Muscle layer of colon (tissue), 2 donors: ENCODE results near the gene VEGFC.

ENCODE experiments used
- H3K27ac ChIP-seq: one replicate; pipeline ENCODE4 v1.7.0; 2013; ENCODE audit warnings: low read depth, mild to moderate bottlenecking, low read length, moderate library complexity
- H3K27me3 ChIP-seq, 2 donors: one replicate each; pipeline ENCODE4 v1.7.0; 2013; ENCODE audit warnings: low read length in 2 of 2, mild to moderate bottlenecking in 2 of 2; ENCODE audit not compliant: insufficient read depth in 2 of 2, control insufficient read depth in 1 of 2
- H3K36me3 ChIP-seq: one replicate; pipeline ENCODE4 v1.7.0; 2013; ENCODE audit warnings: mild to moderate bottlenecking, low read length; ENCODE audit not compliant: insufficient read depth
- H3K4me1 ChIP-seq: one replicate; pipeline ENCODE4 v1.7.0; 2013; ENCODE audit warnings: mild to moderate bottlenecking, low read length; ENCODE audit not compliant: insufficient read depth
- H3K4me3 ChIP-seq, 2 donors: one replicate each; pipeline ENCODE4 v1.7.0; 2013; ENCODE audit warnings: low read length in 2 of 2, low read depth in 1 of 2, mild to moderate bottlenecking in 1 of 2, moderate library complexity in 1 of 2
- H3K9ac ChIP-seq: one replicate; pipeline ENCODE4 v1.7.0; 2013; ENCODE audit warnings: low read length
- H3K9me3 ChIP-seq: one replicate; pipeline ENCODE4 v1.7.0; 2013; ENCODE audit warnings: mild to moderate bottlenecking, low read length
- donor health status: abdominal sarcoma.
- donor health status: Adenocarcinoma of cecum.

The VEGFC gene

GRCh38 chr4:176758323-176758722, 34.4 kb downstream of the VEGFC start:
- H3K27me3 ChIP-seq, result no peaks in the 10 kb centered on the region
- H3K36me3 ChIP-seq, result no peaks in the 10 kb centered on the region
- no peak overlapping the region for H3K9ac ChIP-seq
- no peaks in the 10 kb centered on the region for H3K4me1 ChIP-seq
- no peak overlapping the region for H3K27ac ChIP-seq
- no peaks in the 10 kb centered on the region for H3K9me3 ChIP-seq
- no peak overlapping the region for H3K4me3 ChIP-seq

GRCh38 chr4:176755613-176756012, 37.1 kb downstream of the VEGFC start:
- H3K9ac ChIP-seq, result no peak overlapping the region
- no peak overlapping the region for H3K4me3 ChIP-seq
- no peaks in the 10 kb centered on the region for H3K4me1 ChIP-seq
- H3K27me3 ChIP-seq, result no peaks in the 10 kb centered on the region
- H3K9me3 ChIP-seq, result no peaks in the 10 kb centered on the region
- no peaks in the 10 kb centered on the region for H3K36me3 ChIP-seq
- no peak overlapping the region for H3K27ac ChIP-seq

DNA sequence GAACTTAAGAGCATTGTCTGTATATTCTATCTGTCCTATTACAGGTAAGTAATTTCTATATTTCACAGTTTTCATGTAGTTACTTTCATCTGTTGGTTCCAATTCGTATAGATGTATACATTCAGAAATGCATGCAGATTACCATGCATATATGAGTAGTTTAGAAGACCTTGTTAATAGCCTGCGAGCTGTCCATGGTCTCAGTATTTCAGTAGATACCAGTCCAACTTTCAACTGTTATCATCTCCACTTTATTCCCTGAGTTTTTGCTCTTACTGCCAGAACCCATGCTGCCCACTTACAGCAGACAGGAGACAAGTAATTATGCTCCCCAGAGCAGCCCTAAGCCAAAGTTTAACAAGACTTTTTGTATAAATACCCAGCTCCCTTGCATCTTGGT, 37.7 kb downstream of the VEGFC start:
- H3K27me3 ChIP-seq, result no peaks in the 10 kb centered on the region
- H3K9me3 ChIP-seq, result no peaks in the 10 kb centered on the region
- H3K36me3 ChIP-seq, result no peaks in the 10 kb centered on the region
- no peak overlapping the region for H3K27ac ChIP-seq
- H3K4me3 ChIP-seq, result no peak overlapping the region
- no peaks in the 10 kb centered on the region for H3K4me1 ChIP-seq
- no peak overlapping the region for H3K9ac ChIP-seq

DNA sequence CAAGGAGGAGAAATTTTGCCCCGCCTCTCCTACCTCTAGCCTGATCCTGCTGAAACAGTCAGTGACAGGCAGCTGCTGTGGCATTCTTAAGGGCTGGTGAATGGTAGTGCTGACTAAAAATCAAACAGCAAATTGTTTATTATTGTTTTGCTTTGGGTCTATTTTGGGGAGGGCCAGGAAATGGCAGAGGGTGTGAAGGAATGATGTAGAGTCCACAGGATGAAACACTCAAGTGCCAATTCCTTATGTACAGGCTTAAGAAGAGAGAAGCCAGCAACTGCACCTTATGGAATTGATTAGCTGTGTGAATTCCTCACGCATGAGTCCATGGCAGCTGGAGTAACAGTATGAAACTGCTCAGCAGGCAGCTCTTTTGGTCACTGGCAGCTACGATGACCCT, 39.7 kb downstream of the VEGFC start:
- Histone ChIP-seq H3K9ac (no peak overlapping the region), H3K27ac (no peak overlapping the region), H3K36me3 (no peaks in the 10 kb centered on the region), H3K4me3 (no peak overlapping the region), H3K27me3 (no peaks in the 10 kb centered on the region), H3K4me1 (no peaks in the 10 kb centered on the region), H3K9me3 (no peaks in the 10 kb centered on the region)

DNA sequence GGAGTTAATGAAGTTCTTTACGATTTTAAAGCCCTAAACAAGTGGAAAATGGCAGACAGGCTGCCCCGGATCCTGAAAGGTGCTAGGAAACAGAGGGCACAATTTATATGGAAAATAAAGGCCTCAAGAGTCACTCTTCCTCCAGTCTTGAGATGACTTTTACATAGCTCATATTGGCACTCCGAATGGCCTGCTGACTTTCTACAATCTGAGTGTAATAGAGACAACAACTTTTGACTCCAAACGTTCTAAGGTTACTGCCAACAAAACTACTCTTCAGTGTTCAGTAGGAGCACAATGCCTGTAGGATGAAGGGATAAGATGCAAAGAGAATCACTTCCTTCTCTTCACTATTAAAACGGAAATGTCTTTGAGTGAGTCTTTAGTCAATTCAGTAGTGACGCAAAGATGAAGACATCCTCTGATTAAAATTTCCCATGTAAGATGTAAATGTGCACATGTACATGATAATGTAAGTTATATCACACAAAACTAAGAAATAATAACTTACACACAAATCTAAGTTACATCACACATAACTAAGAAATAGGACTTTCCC, 40.5 kb downstream of the VEGFC start:
- no peak overlapping the region for H3K4me3 ChIP-seq
- no peaks in the 10 kb centered on the region for H3K36me3 ChIP-seq

GRCh38 chr4:176751061-176751460, 41.7 kb downstream of the VEGFC start:
- no peaks in the 10 kb centered on the region for H3K27me3 ChIP-seq
- no peak overlapping the region for H3K27ac ChIP-seq

More for the DNA sequence above, 40.5 kb downstream of the VEGFC start:
- Histone ChIP-seq H3K9me3 (no peaks in the 10 kb centered on the region), H3K27me3 (no peaks in the 10 kb centered on the region), H3K27ac (no peak overlapping the region), H3K4me1 (no peaks in the 10 kb centered on the region), H3K9ac (no peak overlapping the region)

DNA sequence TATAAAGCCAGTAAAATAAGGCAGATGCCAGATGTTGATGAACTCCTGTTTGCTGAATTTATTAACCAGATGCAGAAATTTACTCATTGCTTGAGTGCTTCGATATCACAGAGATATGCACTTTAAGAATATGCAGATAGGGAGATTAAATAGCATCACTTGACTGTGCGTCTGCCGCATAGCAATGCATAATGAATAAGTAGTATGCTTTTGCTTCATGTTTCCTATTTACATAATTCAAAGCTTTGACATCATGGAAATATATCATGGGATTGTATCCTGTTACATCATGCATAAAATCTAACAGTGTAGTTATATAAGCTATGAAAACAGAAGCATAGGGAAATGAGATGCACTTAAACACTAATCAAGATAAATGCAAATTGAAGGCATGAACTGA, 45.9 kb downstream of the VEGFC start:
- no peaks in the 10 kb centered on the region for H3K4me1 ChIP-seq
- H3K27ac ChIP-seq, result no peak overlapping the region
- no peak overlapping the region for H3K9ac ChIP-seq
- no peaks in the 10 kb centered on the region for H3K27me3 ChIP-seq
- H3K4me3 ChIP-seq, result no peak overlapping the region
- H3K9me3 ChIP-seq, result no peaks in the 10 kb centered on the region
- no peaks in the 10 kb centered on the region for H3K36me3 ChIP-seq

More at GRCh38 chr4:176751061-176751460, 41.7 kb downstream of the VEGFC start:
- Histone ChIP-seq H3K9ac (no peak overlapping the region), H3K36me3 (no peaks in the 10 kb centered on the region), H3K4me3 (no peak overlapping the region), H3K9me3 (no peaks in the 10 kb centered on the region), H3K4me1 (no peaks in the 10 kb centered on the region)

GRCh38 chr4:176745902-176746301, 46.8 kb downstream of the VEGFC start:
- Histone ChIP-seq H3K9ac (no peak overlapping the region), H3K27ac (no peak overlapping the region), H3K4me3 (no peak overlapping the region), H3K27me3 (no peaks in the 10 kb centered on the region), H3K9me3 (no peaks in the 10 kb centered on the region), H3K4me1 (no peaks in the 10 kb centered on the region), H3K36me3 (no peaks in the 10 kb centered on the region)

GRCh38 chr4:176744091-176744490, 48.6 kb downstream of the VEGFC start:
- H3K36me3 ChIP-seq, result no peaks in the 10 kb centered on the region
- no peaks in the 10 kb centered on the region for H3K9me3 ChIP-seq
- no peaks in the 10 kb centered on the region for H3K27me3 ChIP-seq
- H3K4me3 ChIP-seq, result no peak overlapping the region
- H3K27ac ChIP-seq, result no peak overlapping the region
- H3K9ac ChIP-seq, result no peak overlapping the region
- no peaks in the 10 kb centered on the region for H3K4me1 ChIP-seq

GRCh38 chr4:176742211-176742610, 50.5 kb downstream of the VEGFC start:
- Histone ChIP-seq H3K27ac (no peak overlapping the region), H3K36me3 (no peaks in the 10 kb centered on the region), H3K4me3 (no peak overlapping the region), H3K27me3 (no peaks in the 10 kb centered on the region), H3K9me3 (no peaks in the 10 kb centered on the region), H3K4me1 (no peaks in the 10 kb centered on the region), H3K9ac (no peak overlapping the region)

GRCh38 chr4:176741253-176741652, 51.5 kb downstream of the VEGFC start:
- Histone ChIP-seq H3K9me3 (no peaks in the 10 kb centered on the region), H3K4me3 (no peak overlapping the region), H3K27me3 (no peaks in the 10 kb centered on the region), H3K9ac (no peak overlapping the region), H3K36me3 (no peaks in the 10 kb centered on the region), H3K4me1 (no peaks in the 10 kb centered on the region), H3K27ac (no peak overlapping the region)

- Histone ChIP-seq H3K9me3 (no peaks in the 10 kb centered on the region), H3K9ac (no peak overlapping the region), H3K4me3 (no peak overlapping the region), H3K27ac (no peak overlapping the region), H3K4me1 (no peaks in the 10 kb centered on the region), H3K36me3 (no peaks in the 10 kb centered on the region), H3K27me3 (no peaks in the 10 kb centered on the region)
Measured at GRCh38 chr4:176735300-176735699, 57.4 kb downstream of the VEGFC start.
